Spleen (tissue), 11 donors: ENCODE measurements around the gene TMEM220. TPM values are rescaled to one million over a fixed set of nuclear protein-coding genes. Genes with fewer than 3 reads are reported as not detected.

ENCODE experiments used
- DNase-seq: peaks from one replicate; pipeline ENCODE4 v3.0.0-alpha.2; 2020
- H3K27ac ChIP-seq, 8 donors: fragments of 200-600 bp; sonication (generic) in 7 of 8; 1 replicate in 4 of 8; 2 replicates in 4 of 8; pipeline versions ENCODE4 v1.5.0 to v1.8.0; 2016 to 2021; ENCODE audit warnings: inconsistent platforms in 4 of 8, mild to moderate bottlenecking in 4 of 8, moderate library complexity in 1 of 8
- H3K27me3 ChIP-seq, 7 donors: fragments of 200-600 bp; sonication (generic) in 6 of 7; replicated peaks in 1 of 7; 1 replicate in 4 of 7; 2 replicates in 3 of 7; pipeline versions ENCODE4 v1.5.0 to v1.8.0; 2016 to 2021; ENCODE audit warnings: inconsistent platforms in 3 of 7, mild to moderate bottlenecking in 1 of 7
- H3K36me3 ChIP-seq, 6 donors: fragments of 200-600 bp; sonication (generic) in 5 of 6; 1 replicate in 4 of 6; 2 replicates in 2 of 6; pipeline versions ENCODE4 v1.5.0 to v1.8.0; 2016 to 2021; ENCODE audit warnings: inconsistent platforms in 2 of 6
- H3K4me1 ChIP-seq, 6 donors: fragments of 200-600 bp; sonication (generic) in 5 of 6; 1 replicate in 3 of 6; 2 replicates in 3 of 6; pipeline versions ENCODE4 v1.5.0 to v1.8.0; 2016 to 2021; ENCODE audit warnings: inconsistent platforms in 3 of 6
- H3K4me3 ChIP-seq, 8 donors: fragments of 200-600 bp; sonication (generic) in 7 of 8; 1 replicate in 4 of 8; 2 replicates in 4 of 8; pipeline versions ENCODE4 v1.5.0 to v1.8.0; 2016 to 2021; ENCODE audit warnings: inconsistent platforms in 4 of 8, mild to moderate bottlenecking in 4 of 8, moderate library complexity in 2 of 8
- H3K9me3 ChIP-seq, 8 donors: fragments of 200-600 bp; sonication (generic) in 7 of 8; 1 replicate in 4 of 8; 2 replicates in 4 of 8; pipeline versions ENCODE4 v1.5.0 to v1.8.0; 2016 to 2021; ENCODE audit warnings: inconsistent platforms in 4 of 8
- CTCF ChIP-seq, 11 experiments: fragments of 200-600 bp in 7 of 11; fragments of 450-650 bp in 4 of 11; sonication (generic) in 4 of 11; IDR thresholded peaks in 8 of 11; conservative IDR thresholded peaks in 3 of 11; 1 replicate in 7 of 11; 2 replicates in 4 of 11; pipeline versions ENCODE4 v1.4.0 to v1.8.0; 2016 to 2021; ENCODE audit warnings: antibody characterized with exemption in 11 of 11, inconsistent platforms in 4 of 11, mild to moderate bottlenecking in 1 of 11
- POLR2A ChIP-seq, 3 donors: fragments of 450-650 bp; IDR thresholded peaks; one replicate each; pipeline ENCODE4 v1.5.1; 2017; ENCODE audit warnings: antibody characterized with exemption in 3 of 3, mild to moderate bottlenecking in 1 of 3
- POLR2AphosphoS5 ChIP-seq, 3 donors: sonication (generic); formaldehyde crosslinking; IDR thresholded peaks; one replicate each; pipeline ENCODE4 v1.5.1; 2017; ENCODE audit warnings: antibody characterized with exemption in 3 of 3
- WGBS, 5 donors: extraction: QIAGEN DNeasy Blood & Tissue Kit in 3 of 5; methylation state at CpG; one replicate each; pipeline versions ENCODE4 v1.1.5 to v1.1.7; 2013 to 2018; 5-methylcytosine and 5-hydroxymethylcytosine counted together
- intact Hi-C: fragments of 100-400 bp; cut with DNase I; formaldehyde crosslinking; loops from one replicate; pipeline ENCODE4 v1.15.0; 2023; ENCODE audit warnings: low total_unique reads
- polyA plus RNA-seq, 3 donors: library from polyadenylated mRNA; stranded (reverse); fragments of 200-250 nt; gene quantifications; one replicate each; pipeline ENCODE4 v1.2.1, GENCODE V29; 2013
- total RNA-seq, 7 donors: library from RNA; depleted of rRNA in 3 of 7; stranded (reverse); fragments of >200 nt in 3 of 7; fragmentation: NEBNext Ultra II Directional in 4 of 7; extraction: Animal tissue kit (Norgen Biotek cat#: 25700) in 4 of 7; gene quantifications; one replicate each; pipeline versions ENCODE4 v1.1.0 to v1.2.1, GENCODE V29; 2016 to 2021
- donor health status: healthy with polysubstance abuse.
- donor health status: DM: no; HTN: no; CAD: no; lungs with moderate emphysema.
- donor health status: DM: no; HTN: no; CAD: no.
- donor health status: Bipolar disorder and iron deficiency.
- donor health status: healthy.
- donor health status: DM: no; HTN: no; CAD: no.
- donor health status: DM: yes; HTN: yes; CAD: no.

The TMEM220 gene
- total and polyA plus RNA-seq, 10 donors: 3.6 to 12.1 (median 5.4) TPM

GRCh38 chr17:10726196-10726595, 3.6 kb downstream of the TMEM220 start:
- 55 to 81% (median 60%) methylated on average over 2 of the region's 2 CpGs for WGBS, 5 donors
- Histone ChIP-seq H3K36me3 (peaks cover 0 to 31% (median 10%) of the 10 kb centered on the region in 6 donors), H3K4me3 (no peak overlapping the region), H3K27ac (no peak overlapping the region), H3K9me3 (no peaks in the 10 kb centered on the region), H3K4me1 (peaks cover 0 to 27% (median 20%) of the 10 kb centered on the region in 6 donors), H3K27me3 (peaks cover 0 to 9% (median 0%) of the 10 kb centered on the region in 7 donors)
- DNase-seq: no peak
- TF ChIP-seq POLR2A (IDR thresholded peaks at IDR 0.05) (no peak), CTCF (IDR thresholded peaks at IDR 0.05 in 8 of 11, conservative IDR thresholded peaks at IDR 0.05 in 3 of 11) (no peak), POLR2AphosphoS5 (IDR thresholded peaks at IDR 0.05) (no peak)
- intact Hi-C loops: no loop called here

GRCh38 chr17:10725262-10725661, 4.6 kb downstream of the TMEM220 start:
- 86 to 99% (median 94%) methylated on average over 3 of the region's 3 CpGs for WGBS, 5 donors
- TF ChIP-seq CTCF (IDR thresholded peaks at IDR 0.05 in 8 of 11, conservative IDR thresholded peaks at IDR 0.05 in 3 of 11): no peak
- no peak for TF ChIP-seq POLR2AphosphoS5 (IDR thresholded peaks at IDR 0.05)
- no peak for TF ChIP-seq POLR2A (IDR thresholded peaks at IDR 0.05)
- Histone ChIP-seq H3K27me3 (peaks cover 0 to 9% (median 0%) of the 10 kb centered on the region in 7 donors), H3K4me1 (peaks cover 0 to 18% (median 12%) of the 10 kb centered on the region in 6 donors), H3K36me3 (peaks cover 0 to 31% (median 10%) of the 10 kb centered on the region in 6 donors), H3K27ac (no peak overlapping the region), H3K9me3 (no peaks in the 10 kb centered on the region), H3K4me3 (no peak overlapping the region)
- intact Hi-C loops: no loop called here
- DNase-seq: no peak

- WGBS, 5 donors: 88 to 93% (median 90%) methylated on average over 11 of the region's 11 CpGs
- intact Hi-C loops: no loop called here
Measured at GRCh38 chr17:10724546-10725195, 5.2 kb downstream of the TMEM220 start.

More at GRCh38 chr17:10724546-10725195, 5.2 kb downstream of the TMEM220 start:
- H3K9me3 ChIP-seq: no peaks in the 10 kb centered on the region
- peaks cover 0 to 6% (median 0%) of the 10 kb centered on the region in 7 donors for H3K27me3 ChIP-seq
- H3K4me3 ChIP-seq: no peak overlapping the region
- DNase-seq: no peak
- H3K27ac ChIP-seq: no peak overlapping the region
- peaks cover 0 to 31% (median 10%) of the 10 kb centered on the region in 6 donors for H3K36me3 ChIP-seq
- peaks cover 0 to 13% (median 9%) of the 10 kb centered on the region in 6 donors for H3K4me1 ChIP-seq
- TF ChIP-seq CTCF (IDR thresholded peaks at IDR 0.05 in 8 of 11, conservative IDR thresholded peaks at IDR 0.05 in 3 of 11) (no peak), POLR2AphosphoS5 (IDR thresholded peaks at IDR 0.05) (no peak), POLR2A (IDR thresholded peaks at IDR 0.05) (no peak)
